ENCODE measurements around the gene RBM47.

DNA sequence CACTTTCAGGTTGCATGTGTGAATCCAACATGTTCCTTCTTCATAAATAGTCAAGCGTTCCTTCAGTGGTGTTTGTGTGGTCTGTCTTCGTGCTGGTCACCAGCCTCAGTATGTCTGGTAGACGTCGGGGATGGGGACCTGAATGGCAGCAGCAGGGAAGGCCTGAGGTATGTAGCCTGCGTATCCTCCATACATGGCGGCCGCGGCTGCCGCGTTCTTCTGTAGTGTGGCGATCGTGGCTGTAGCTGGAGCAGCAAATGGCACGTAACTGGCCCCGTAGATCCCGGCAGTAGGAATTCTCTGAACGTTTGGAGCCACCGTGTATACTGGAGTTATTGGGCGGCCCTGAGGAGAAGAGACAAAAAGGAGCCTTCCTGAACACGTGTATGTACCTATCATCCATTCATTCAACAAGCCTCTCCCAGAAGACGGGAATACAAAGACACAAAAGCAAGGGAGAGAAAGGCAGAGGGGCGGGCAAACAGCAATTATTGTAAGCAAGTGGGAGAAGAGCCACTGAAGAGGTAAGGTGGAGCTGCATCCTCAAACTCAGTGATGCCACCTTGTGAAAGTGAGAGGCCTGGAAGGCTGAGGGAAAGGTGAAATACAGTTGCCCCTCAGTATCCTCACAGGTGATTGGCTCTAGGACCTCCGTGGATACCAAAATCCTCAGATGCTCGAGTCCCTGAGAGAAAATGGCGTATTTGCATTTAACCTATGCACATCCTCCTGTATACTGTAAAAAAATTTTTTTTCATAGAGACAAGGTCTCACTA lies 203.7 kb downstream of the RBM47 start:
- TF ChIP-seq, protein P1, sequence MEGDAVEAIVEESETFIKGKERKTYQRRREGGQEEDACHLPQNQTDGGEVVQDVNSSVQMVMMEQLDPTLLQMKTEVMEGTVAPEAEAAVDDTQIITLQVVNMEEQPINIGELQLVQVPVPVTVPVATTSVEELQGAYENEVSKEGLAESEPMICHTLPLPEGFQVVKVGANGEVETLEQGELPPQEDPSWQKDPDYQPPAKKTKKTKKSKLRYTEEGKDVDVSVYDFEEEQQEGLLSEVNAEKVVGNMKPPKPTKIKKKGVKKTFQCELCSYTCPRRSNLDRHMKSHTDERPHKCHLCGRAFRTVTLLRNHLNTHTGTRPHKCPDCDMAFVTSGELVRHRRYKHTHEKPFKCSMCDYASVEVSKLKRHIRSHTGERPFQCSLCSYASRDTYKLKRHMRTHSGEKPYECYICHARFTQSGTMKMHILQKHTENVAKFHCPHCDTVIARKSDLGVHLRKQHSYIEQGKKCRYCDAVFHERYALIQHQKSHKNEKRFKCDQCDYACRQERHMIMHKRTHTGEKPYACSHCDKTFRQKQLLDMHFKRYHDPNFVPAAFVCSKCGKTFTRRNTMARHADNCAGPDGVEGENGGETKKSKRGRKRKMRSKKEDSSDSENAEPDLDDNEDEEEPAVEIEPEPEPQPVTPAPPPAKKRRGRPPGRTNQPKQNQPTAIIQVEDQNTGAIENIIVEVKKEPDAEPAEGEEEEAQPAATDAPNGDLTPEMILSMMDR (IDR thresholded peaks at IDR 0.05): no peak
- TF ChIP-seq ZFX (IDR thresholded peaks at IDR 0.05; ENCODE audit: borderline replicate concordance): no peak
